Measurements from ENCODE around the gene FUT8.

DNA sequence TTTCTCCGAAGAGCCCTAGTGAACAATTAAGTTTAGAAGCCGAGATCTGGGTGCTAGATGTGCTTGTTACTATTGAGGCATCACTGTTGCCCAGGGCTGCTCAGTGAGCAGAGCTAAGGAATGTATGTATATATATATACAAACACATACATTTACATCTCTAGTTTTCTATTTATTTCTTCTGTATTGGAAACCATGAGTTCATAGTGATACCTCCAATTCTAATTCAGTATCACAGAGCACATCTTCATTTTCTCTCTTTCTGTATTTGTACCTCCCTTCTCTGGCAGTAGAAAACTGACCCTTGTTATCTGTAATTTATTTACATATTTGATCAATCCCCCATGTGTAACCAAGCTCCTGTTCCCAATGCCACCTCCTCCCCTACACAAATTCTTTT is 40.7 kb upstream of the FUT8 start:
- TF ChIP-seq EZH2phosphoT487 (IDR thresholded peaks at IDR 0.05): no peak
- TF ChIP-seq, protein P1, sequence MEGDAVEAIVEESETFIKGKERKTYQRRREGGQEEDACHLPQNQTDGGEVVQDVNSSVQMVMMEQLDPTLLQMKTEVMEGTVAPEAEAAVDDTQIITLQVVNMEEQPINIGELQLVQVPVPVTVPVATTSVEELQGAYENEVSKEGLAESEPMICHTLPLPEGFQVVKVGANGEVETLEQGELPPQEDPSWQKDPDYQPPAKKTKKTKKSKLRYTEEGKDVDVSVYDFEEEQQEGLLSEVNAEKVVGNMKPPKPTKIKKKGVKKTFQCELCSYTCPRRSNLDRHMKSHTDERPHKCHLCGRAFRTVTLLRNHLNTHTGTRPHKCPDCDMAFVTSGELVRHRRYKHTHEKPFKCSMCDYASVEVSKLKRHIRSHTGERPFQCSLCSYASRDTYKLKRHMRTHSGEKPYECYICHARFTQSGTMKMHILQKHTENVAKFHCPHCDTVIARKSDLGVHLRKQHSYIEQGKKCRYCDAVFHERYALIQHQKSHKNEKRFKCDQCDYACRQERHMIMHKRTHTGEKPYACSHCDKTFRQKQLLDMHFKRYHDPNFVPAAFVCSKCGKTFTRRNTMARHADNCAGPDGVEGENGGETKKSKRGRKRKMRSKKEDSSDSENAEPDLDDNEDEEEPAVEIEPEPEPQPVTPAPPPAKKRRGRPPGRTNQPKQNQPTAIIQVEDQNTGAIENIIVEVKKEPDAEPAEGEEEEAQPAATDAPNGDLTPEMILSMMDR (IDR thresholded peaks at IDR 0.05): no peak

All from neural progenitor cell (in vitro differentiated cells).